NB4 (cell line): Measurements from ENCODE around the gene COL23A1.

ENCODE experiments used
- POLR2A ChIP-seq: IDR thresholded peaks from 2 replicates; pipeline ENCODE4 v1.6.1; 2011; ENCODE audit warnings: mild to moderate bottlenecking; ENCODE audit not compliant: insufficient read length; ENCODE audit errors: extremely low read depth
- TF ChIP-seq, protein P1 (sequence below): IDR thresholded peaks from one replicate; pipeline ENCODE4 v1.5.1; 2012; ENCODE audit warnings: low read depth, low read length
- TF ChIP-seq, protein P2 (sequence below): IDR thresholded peaks from 2 replicates; pipeline ENCODE4 v1.6.1; 2011; ENCODE audit warnings: low read depth, low read length

DNA sequence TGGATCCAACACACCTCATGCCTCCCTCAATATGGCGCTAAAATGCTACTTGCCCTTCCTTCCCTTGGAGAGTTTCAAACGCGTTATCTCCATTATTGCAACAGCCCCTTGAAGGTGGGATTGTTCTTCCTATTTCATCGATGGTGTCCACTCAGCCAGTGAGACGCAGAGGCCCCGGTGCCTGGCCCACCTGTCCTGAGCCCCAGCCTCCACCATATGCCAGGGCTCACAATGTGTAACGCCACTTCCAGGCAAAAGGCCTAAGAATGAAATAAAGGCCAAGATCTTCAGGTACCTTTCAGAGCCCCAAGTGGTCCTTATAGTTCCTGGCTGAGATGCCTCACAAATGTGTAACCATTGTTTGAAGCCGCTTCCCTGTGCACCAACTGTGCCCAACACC, 186.8 kb downstream of the COL23A1 start:
- TF ChIP-seq, protein P1, sequence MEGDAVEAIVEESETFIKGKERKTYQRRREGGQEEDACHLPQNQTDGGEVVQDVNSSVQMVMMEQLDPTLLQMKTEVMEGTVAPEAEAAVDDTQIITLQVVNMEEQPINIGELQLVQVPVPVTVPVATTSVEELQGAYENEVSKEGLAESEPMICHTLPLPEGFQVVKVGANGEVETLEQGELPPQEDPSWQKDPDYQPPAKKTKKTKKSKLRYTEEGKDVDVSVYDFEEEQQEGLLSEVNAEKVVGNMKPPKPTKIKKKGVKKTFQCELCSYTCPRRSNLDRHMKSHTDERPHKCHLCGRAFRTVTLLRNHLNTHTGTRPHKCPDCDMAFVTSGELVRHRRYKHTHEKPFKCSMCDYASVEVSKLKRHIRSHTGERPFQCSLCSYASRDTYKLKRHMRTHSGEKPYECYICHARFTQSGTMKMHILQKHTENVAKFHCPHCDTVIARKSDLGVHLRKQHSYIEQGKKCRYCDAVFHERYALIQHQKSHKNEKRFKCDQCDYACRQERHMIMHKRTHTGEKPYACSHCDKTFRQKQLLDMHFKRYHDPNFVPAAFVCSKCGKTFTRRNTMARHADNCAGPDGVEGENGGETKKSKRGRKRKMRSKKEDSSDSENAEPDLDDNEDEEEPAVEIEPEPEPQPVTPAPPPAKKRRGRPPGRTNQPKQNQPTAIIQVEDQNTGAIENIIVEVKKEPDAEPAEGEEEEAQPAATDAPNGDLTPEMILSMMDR = no peak
- TF ChIP-seq, protein P2, sequence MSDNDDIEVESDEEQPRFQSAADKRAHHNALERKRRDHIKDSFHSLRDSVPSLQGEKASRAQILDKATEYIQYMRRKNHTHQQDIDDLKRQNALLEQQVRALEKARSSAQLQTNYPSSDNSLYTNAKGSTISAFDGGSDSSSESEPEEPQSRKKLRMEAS = no peak
- no peak for TF ChIP-seq POLR2A
